IMR-90 (cell line): ENCODE data around the gene GALR1. TPM values are rescaled to one million over a fixed set of nuclear protein-coding genes. Genes with fewer than 3 reads are reported as not detected.

Experiments
- ATAC-seq: fragments of 200-7000 bp; cut with Tn5 transposase; 2 replicates; pipeline ENCODE4 v1.9.1; 2020; ENCODE audit warnings: low read depth, mild to moderate bottlenecking, moderate library complexity
- BruUV-seq: library from RNA; stranded (reverse); fragments of 400-500 nt; replicated peaks from 2 replicates; lab custom pipeline; 2021; lab: Mats Ljungman, UMichigan
- CTCF ChIA-PET: fragments of 300-600 bp; formaldehyde crosslinking; extraction: SDS; loops from one replicate; lab custom pipeline; 2021; ENCODE audit warnings: antibody characterized with exemption; lab: Yijun Ruan, JAX
- POLR2A ChIA-PET: fragments of 300-600 bp; sonication (Branson Sonifier 250); formaldehyde crosslinking; loops from one replicate; lab custom pipeline; 2022; ENCODE audit warnings: antibody characterized with exemption; ENCODE audit not compliant: unreplicated experiment; lab: Charles Lee
- DNase-seq: peaks from one replicate; pipeline ENCODE4 v3.0.0; 2013
- H2AFZ ChIP-seq: replicated peaks from 2 replicates; pipeline ENCODE3; 2013; ENCODE audit warnings: low read length, mild to moderate bottlenecking; ENCODE audit not compliant: poor library complexity
- H2AK5ac ChIP-seq: 2 replicates; pipeline ENCODE4 v1.6.1; 2013; ENCODE audit warnings: low read depth, low read length, inconsistent platforms
- H2AK9ac ChIP-seq: replicated peaks from 2 replicates; pipeline ENCODE3; 2013; ENCODE audit warnings: mild to moderate bottlenecking, low read depth, low read length, moderate library complexity; ENCODE audit not compliant: poor library complexity
- H2BK120ac ChIP-seq: 2 replicates; pipeline ENCODE4 v1.6.1; 2013; ENCODE audit warnings: low read depth, low read length, inconsistent platforms
- H2BK15ac ChIP-seq: 3 replicates; pipeline ENCODE4 v1.6.1; 2013; ENCODE audit warnings: low read depth, low read length, inconsistent platforms
- H2BK20ac ChIP-seq: 2 replicates; pipeline ENCODE4 v1.6.1; 2013; ENCODE audit warnings: low read depth, mild to moderate bottlenecking, inconsistent platforms, low read length, moderate library complexity
- H2BK5ac ChIP-seq: 2 replicates; pipeline ENCODE4 v1.6.1; 2013; ENCODE audit warnings: mild to moderate bottlenecking, low read depth, low read length, inconsistent platforms; ENCODE audit not compliant: poor library complexity, severe bottlenecking
- H3K14ac ChIP-seq: replicated peaks from 2 replicates; pipeline ENCODE4 v1.6.1; 2013; ENCODE audit warnings: low read depth, low read length, inconsistent platforms
- H3K18ac ChIP-seq: 2 replicates; pipeline ENCODE4 v1.6.1; 2013; ENCODE audit warnings: low read depth, low read length, control low read depth
- H3K23ac ChIP-seq: 2 replicates; pipeline ENCODE4 v1.6.1; 2013; ENCODE audit warnings: low read depth, low read length, inconsistent platforms
- H3K27ac ChIP-seq: 2 replicates; pipeline ENCODE4 v1.5.1; 2013; ENCODE audit warnings: mild to moderate bottlenecking, control low read depth, low read length; ENCODE audit not compliant: insufficient read depth
- H3K27me3 ChIP-seq: 2 replicates; pipeline ENCODE4 v1.6.1; 2013; ENCODE audit warnings: low read length; ENCODE audit not compliant: control insufficient read depth, insufficient read depth
- H3K36me3 ChIP-seq: 2 replicates; pipeline ENCODE4 v1.6.1; 2013; ENCODE audit warnings: low read length, mixed read lengths; ENCODE audit not compliant: control insufficient read depth, insufficient read depth
- H3K4ac ChIP-seq: 2 replicates; pipeline ENCODE4 v1.6.1; 2013; ENCODE audit warnings: low read depth, low read length, inconsistent platforms
- H3K4me1 ChIP-seq: 2 replicates; pipeline ENCODE4 v1.6.1; 2013; ENCODE audit warnings: low read length, mixed read lengths; ENCODE audit not compliant: control insufficient read depth, insufficient read depth
- H3K4me2 ChIP-seq: 2 replicates; pipeline ENCODE4 v1.6.1; 2013; ENCODE audit warnings: low read depth, mild to moderate bottlenecking, control low read depth, low read length, moderate library complexity
- H3K4me3 ChIP-seq: 2 replicates; pipeline ENCODE4 v1.5.1; 2013; ENCODE audit warnings: low read depth, mild to moderate bottlenecking, control low read depth, low read length, moderate library complexity; ENCODE audit not compliant: insufficient read depth
- H3K56ac ChIP-seq: 2 replicates; pipeline ENCODE4 v1.6.1; 2013; ENCODE audit warnings: low read length, inconsistent platforms; ENCODE audit not compliant: insufficient read depth; ENCODE audit errors: extremely low read depth
- H3K79me1 ChIP-seq, 2 experiments: 2 replicates each; pipeline ENCODE4 v1.6.1; 2013; ENCODE audit warnings: low read length in 2 of 2, inconsistent platforms in 1 of 2, low read depth in 1 of 2
- H3K9ac ChIP-seq: 2 replicates; pipeline ENCODE4 v1.6.1; 2013; ENCODE audit warnings: low read depth, low read length, control low read depth
- H3K9me1 ChIP-seq: 2 replicates; pipeline ENCODE4 v1.6.1; 2013; ENCODE audit warnings: low read length, inconsistent platforms; ENCODE audit not compliant: insufficient read depth
- H3K9me3 ChIP-seq: 2 replicates; pipeline ENCODE4 v1.6.1; 2013; ENCODE audit warnings: low read length; ENCODE audit not compliant: control insufficient read depth, insufficient read depth
- H4K20me1 ChIP-seq: 2 replicates; pipeline ENCODE4 v1.6.1; 2013; ENCODE audit warnings: low read length, inconsistent platforms; ENCODE audit not compliant: insufficient read depth
- H4K5ac ChIP-seq: 2 replicates; pipeline ENCODE4 v1.6.1; 2013; ENCODE audit warnings: mild to moderate bottlenecking, low read depth, low read length, control low read depth
- H4K8ac ChIP-seq, 2 experiments: 2 replicates each; pipeline ENCODE4 v1.6.1; 2013; ENCODE audit warnings: low read depth in 2 of 2, low read length in 2 of 2, control low read depth in 1 of 2, inconsistent platforms in 1 of 2
- H4K91ac ChIP-seq: 2 replicates; pipeline ENCODE4 v1.6.1; 2013; ENCODE audit warnings: low read depth, low read length, inconsistent platforms; ENCODE audit not compliant: insufficient read depth
- CTCF ChIP-seq: conservative IDR thresholded peaks from 2 replicates; pipeline ENCODE4 v1.5.1; 2012; ENCODE audit warnings: mild to moderate bottlenecking, low read depth, low read length, improper control_type of control experiment
- FOS ChIP-seq: fragments of 150-350 bp; IDR thresholded peaks from 2 replicates; pipeline ENCODE4 v1.6.1; 2016; ENCODE audit warnings: low read depth, low read length
- MAZ ChIP-seq: IDR thresholded peaks from 2 replicates; pipeline ENCODE4 v1.6.1; 2012; ENCODE audit warnings: low read depth, mild to moderate bottlenecking, low read length, improper control_type of control experiment, moderate library complexity, borderline replicate concordance
- MXI1 ChIP-seq: IDR thresholded peaks from 2 replicates; pipeline ENCODE4 v1.6.1; 2012; ENCODE audit warnings: low read depth, mild to moderate bottlenecking, low read length, moderate library complexity, borderline replicate concordance
- WGBS, 2 experiments: methylation state at CpG; one replicate each; pipeline versions ENCODE4 v1.1.5 to v1.1.7; 2013; ENCODE audit warnings: missing lambda C conversion rate in 2 of 2; ENCODE audit not compliant: insufficient read length in 1 of 2; ENCODE audit errors: extremely low coverage in 2 of 2; 5-methylcytosine and 5-hydroxymethylcytosine counted together
- dilution Hi-C: fragments of 300-500 bp; cut with HindIII; formaldehyde crosslinking; loops from one replicate; pipeline ENCODE4 v1.14.3; 2018; ENCODE audit warnings: low sequenced_read_pairs; ENCODE audit not compliant: unreplicated experiment
- in situ Hi-C: fragments of 300-500 bp; cut with MboI; formaldehyde crosslinking; loops from 3 replicates; pipeline ENCODE4 v1.14.3; 2019; ENCODE audit warnings: low sequenced_read_pairs, inconsistent platforms, mixed read lengths
- intact Hi-C: fragments of 100-400 bp; cut with micrococcal nuclease; formaldehyde crosslinking; loops from 2 replicates; pipeline ENCODE4 v1.10.0; 2022
- polyA plus RNA-seq, 3 experiments: library from polyadenylated mRNA; depleted of rRNA; stranded (reverse); fragments of >200 nt; gene quantifications; 2 replicates each; pipeline ENCODE4 v1.2.3, GENCODE V29; 2012; ENCODE audit warnings: low replicate concordance in 1 of 3
- total RNA-seq: library from RNA; depleted of rRNA; stranded (reverse); fragments of >200 nt; gene quantifications from 2 replicates; pipeline ENCODE4 v1.2.3, GENCODE V29; 2012

GALR1 gene
- total and polyA plus RNA-seq, 2 of the 4 experiments (the other 2 are of a cell fraction): not detected

- intact Hi-C loops (no loop called here), in situ Hi-C loops (loop anchor here (25.0 kb wide), 1 partner anchor 408 kb away; the partner anchor contains the start of gene ZNF236), dilution Hi-C loops (no loop called here)
- CTCF ChIA-PET: no interaction called here
- no peak overlapping the region for H3K4me3 ChIP-seq
- no peak overlapping the region for H2AK9ac ChIP-seq
- no peak overlapping the region for H3K56ac ChIP-seq
- no peak overlapping the region for H3K23ac ChIP-seq
- no peak overlapping the region for H4K8ac ChIP-seq
- no CpG with 5 or more reads among the region's 3 CpGs for WGBS, 2 experiments
- H2AFZ ChIP-seq: no peak overlapping the region
- no TSS peak for BruUV-seq
- no peak overlapping the region for H3K18ac ChIP-seq
- H2BK15ac ChIP-seq: no peak overlapping the region
- H4K20me1 ChIP-seq: no peaks in the 10 kb centered on the region
- TF ChIP-seq MXI1 (no peak), FOS (no peak), CTCF (no peak), MAZ (no peak)
- no peaks in the 10 kb centered on the region for H3K9me3 ChIP-seq
- no peak overlapping the region for H2BK5ac ChIP-seq
- H2BK20ac ChIP-seq: no peak overlapping the region
- no peak overlapping the region for H3K4me2 ChIP-seq
- no peak overlapping the region for H3K4ac ChIP-seq
- DNase-seq (no peak), ATAC-seq (no peak)
- POLR2A ChIA-PET: no interaction called here
- no peak overlapping the region for H3K9ac ChIP-seq
- peaks cover 5% of the 10 kb centered on the region for H3K27me3 ChIP-seq
- no peaks in the 10 kb centered on the region for H3K36me3 ChIP-seq
- no peak overlapping the region for H4K91ac ChIP-seq
- no peaks in the 10 kb centered on the region; the same call in 1 of the 2 replicates for H3K9me1 ChIP-seq
- no peak overlapping the region for H2BK120ac ChIP-seq
- H2AK5ac ChIP-seq: no peak overlapping the region
- H3K4me1 ChIP-seq: peaks cover 5% of the 10 kb centered on the region
- H3K14ac ChIP-seq: no peak overlapping the region
- H3K79me1 ChIP-seq: no peaks in the 10 kb centered on the region
- no peak overlapping the region for H3K27ac ChIP-seq
- no peak overlapping the region for H4K5ac ChIP-seq
Measured at GRCh38 chr18:77220726-77221125, 28.9 kb upstream of the GALR1 start.
